ENCODE data around the gene NT5C3A. TPM values are rescaled to one million over a fixed set of nuclear protein-coding genes. Genes with fewer than 3 reads are reported as not detected.

The NT5C3A gene
- total RNA-seq, 4 donors from 2014 or later: 37.5 to 101 (median 71.4) TPM

- no peak for ATAC-seq
- H3K4me1 ChIP-seq: peaks cover 25 to 32% of the 10 kb centered on the region in 2 donors
- H3K27ac ChIP-seq: peak overlapping the region; percentile 64 to 86 (median 80)
- intact Hi-C loops (cut with DNase I; ENCODE audit: low total_unique reads) (loop anchor here (1.0 to 10.0 kb wide), 3 partner anchors 45 to 344 kb away; no protein-coding TSS in a partner anchor), in situ Hi-C loops (cut with MboI; ENCODE audit: low sequenced_read_pairs in 4 of 4) (no loop called here)
- no peak for DNase-seq
- H3K27me3 ChIP-seq: no peaks in the 10 kb centered on the region
- TF ChIP-seq CTCF (IDR thresholded peaks at IDR 0.05 in 4 of 5, conservative IDR thresholded peaks at IDR 0.05 in 1 of 5) (no peak), POLR2A (IDR thresholded peaks at IDR 0.05) (no peak)
- no peaks in the 10 kb centered on the region for H3K9me3 ChIP-seq
- peak overlapping the region; percentile 60 to 92 (median 80) for H3K4me3 ChIP-seq
- peaks cover 0 to 1% of the 10 kb centered on the region in 2 donors for H3K36me3 ChIP-seq
These were observed 46.0 kb upstream of the NT5C3A start for GRCh38 chr7:33108554-33109004.

DNA sequence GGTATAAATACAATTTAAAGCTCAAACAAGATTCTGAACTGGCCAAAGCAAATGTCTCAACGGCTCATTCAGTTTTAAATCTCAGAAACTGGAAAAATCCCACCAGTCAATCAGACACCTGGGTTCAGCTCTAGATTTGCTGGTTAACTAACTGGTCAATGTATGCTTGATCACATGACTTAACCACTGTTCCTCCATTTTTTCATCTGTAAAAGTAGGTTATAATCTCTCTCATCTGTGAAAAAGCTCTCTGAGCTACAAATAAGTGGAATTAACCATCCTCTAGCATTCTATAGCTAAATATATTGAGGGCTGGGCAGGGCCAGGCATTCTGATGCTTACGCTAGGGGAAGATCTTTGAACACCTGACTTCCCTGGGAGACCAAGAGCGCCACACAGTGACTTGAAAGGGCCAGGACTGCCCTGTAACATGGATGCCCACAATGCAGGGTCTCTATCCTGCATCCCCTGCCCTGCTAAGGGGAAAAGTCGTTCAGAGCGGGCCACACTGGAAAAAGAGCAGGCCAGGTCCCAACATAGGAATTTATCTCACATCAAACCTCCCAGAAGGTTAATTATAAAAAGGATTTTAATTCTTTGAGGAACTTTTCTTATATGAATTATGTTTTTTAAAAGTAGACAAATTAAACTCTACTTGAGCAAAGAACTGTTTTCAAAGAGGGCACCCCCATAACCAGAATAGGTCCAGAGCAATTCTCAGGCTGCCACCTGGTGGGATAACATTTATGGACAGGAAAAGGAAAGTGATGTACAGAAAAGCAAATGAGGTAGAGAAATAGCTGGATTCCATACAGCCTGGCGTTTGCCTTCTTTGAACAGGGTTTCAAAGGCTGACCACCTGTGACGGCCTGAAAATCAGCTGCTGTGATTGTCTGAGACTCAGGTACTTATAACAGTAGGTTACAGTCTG, 44.8 kb upstream of the NT5C3A start:
- intact Hi-C loops (cut with DNase I; ENCODE audit: low total_unique reads) (loop anchor here (10.0 kb wide), 2 partner anchors 303 to 343 kb away; no protein-coding TSS in a partner anchor), in situ Hi-C loops (cut with MboI; ENCODE audit: low sequenced_read_pairs in 4 of 4) (no loop called here)
- peaks cover 25 to 38% of the 10 kb centered on the region in 2 donors for H3K4me1 ChIP-seq
- H3K4me3 ChIP-seq: peak overlapping the region; percentile 60 to 92 (median 80)
- ATAC-seq (no peak), DNase-seq (no peak)
- no peaks in the 10 kb centered on the region for H3K9me3 ChIP-seq
- peak in 3 of 5 experiments; percentile 16 to 23 (median 23) for TF ChIP-seq CTCF (IDR thresholded peaks at IDR 0.05 in 4 of 5, conservative IDR thresholded peaks at IDR 0.05 in 1 of 5)
- no peak for TF ChIP-seq POLR2A (IDR thresholded peaks at IDR 0.05)
- H3K27ac ChIP-seq: peak overlapping the region in 2 of 4 donors; percentile 22 to 64
- peaks cover 0 to 13% of the 10 kb centered on the region in 2 donors for H3K36me3 ChIP-seq
- H3K27me3 ChIP-seq: no peaks in the 10 kb centered on the region

DNA sequence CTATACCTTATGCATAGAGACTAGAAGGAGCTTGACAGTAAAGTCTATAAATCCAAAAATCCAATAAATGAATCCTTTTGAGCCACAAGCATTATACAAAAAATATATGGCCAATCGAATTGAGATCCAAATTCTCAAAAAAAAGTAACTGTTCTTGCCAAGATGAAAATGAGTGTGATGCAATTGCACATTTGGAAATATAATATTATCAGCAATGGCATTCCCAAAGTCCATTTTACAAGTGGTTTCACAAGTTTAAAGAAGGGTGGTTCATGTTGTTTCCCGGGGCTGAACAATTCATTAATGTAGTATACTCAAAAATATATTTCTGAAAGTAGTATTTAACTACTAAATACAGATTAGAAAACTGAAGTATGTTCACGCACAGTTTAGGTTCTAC, 39.3 kb upstream of the NT5C3A start:
- H3K4me1 ChIP-seq: peaks cover 23 to 39% of the 10 kb centered on the region in 2 donors
- H3K27ac ChIP-seq: no peak overlapping the region
- DNase-seq: no peak
- in situ Hi-C loops (cut with MboI; ENCODE audit: low sequenced_read_pairs in 4 of 4): no loop called here
- no peak for ATAC-seq
- H3K27me3 ChIP-seq: no peaks in the 10 kb centered on the region
- peaks cover 0 to 52% of the 10 kb centered on the region in 2 donors for H3K36me3 ChIP-seq
- H3K9me3 ChIP-seq: no peaks in the 10 kb centered on the region
- intact Hi-C loops (cut with DNase I; ENCODE audit: low total_unique reads): loop anchor here (10.0 kb wide), 2 partner anchors 297 to 337 kb away; no protein-coding TSS in a partner anchor
- no peak overlapping the region for H3K4me3 ChIP-seq
- TF ChIP-seq CTCF (IDR thresholded peaks at IDR 0.05 in 4 of 5, conservative IDR thresholded peaks at IDR 0.05 in 1 of 5) (no peak), POLR2A (IDR thresholded peaks at IDR 0.05) (no peak)

DNA sequence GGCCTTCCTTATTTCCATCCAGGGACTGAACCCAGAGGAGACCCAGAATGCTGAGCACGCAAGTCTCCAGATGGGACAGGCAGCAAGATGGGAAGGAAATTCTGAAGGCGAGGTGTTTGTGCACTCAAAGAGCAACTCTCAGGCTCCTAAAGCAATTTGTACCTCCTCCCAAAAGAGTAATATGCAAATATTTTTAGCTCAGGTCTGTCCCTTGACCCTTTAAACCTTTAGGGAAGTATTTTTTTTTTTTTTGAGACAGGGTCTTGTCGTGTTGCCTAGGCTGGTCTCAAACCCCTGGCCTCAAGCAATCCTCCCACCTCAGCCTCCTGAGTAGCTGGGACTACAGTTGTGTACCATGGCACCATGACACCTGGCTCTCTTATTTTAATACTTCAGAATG, 38.2 kb upstream of the NT5C3A start:
- H3K36me3 ChIP-seq: peaks cover 3 to 63% of the 10 kb centered on the region in 2 donors
- no peak overlapping the region for H3K27ac ChIP-seq
- H3K4me1 ChIP-seq: peaks cover 13 to 34% of the 10 kb centered on the region in 2 donors
- no peak overlapping the region for H3K4me3 ChIP-seq
- no peaks in the 10 kb centered on the region for H3K9me3 ChIP-seq
- ATAC-seq: no peak
- in situ Hi-C loops (cut with MboI; ENCODE audit: low sequenced_read_pairs in 4 of 4): no loop called here
- no peak for DNase-seq
- intact Hi-C loops (cut with DNase I; ENCODE audit: low total_unique reads): loop anchor here (10.0 kb wide), 2 partner anchors 296 to 336 kb away; no protein-coding TSS in a partner anchor
- TF ChIP-seq CTCF (IDR thresholded peaks at IDR 0.05 in 4 of 5, conservative IDR thresholded peaks at IDR 0.05 in 1 of 5) (no peak), POLR2A (IDR thresholded peaks at IDR 0.05) (no peak)
- no peaks in the 10 kb centered on the region for H3K27me3 ChIP-seq

Data from gastrocnemius medialis (tissue), 4 donors.